MM.1S (cell line): ENCODE results near the gene CUL7.

Experiments used
- EZH2 ChIP-seq: fragments of 300-600 bp; sonication (generic); optimal IDR thresholded peaks from 2 replicates; pipeline ENCODE3; 2017; ENCODE audit warnings: low read depth, mild to moderate bottlenecking, antibody characterized with exemption, low read length, mixed read lengths
- EZH2phosphoT487 ChIP-seq: fragments of 300-600 bp; sonication (generic); IDR thresholded peaks from 2 replicates; pipeline ENCODE4 v1.6.1; 2018; ENCODE audit warnings: antibody characterized with exemption, low read length
- TF ChIP-seq, protein P1 (sequence below): fragments of 300-600 bp; sonication (generic); IDR thresholded peaks from 2 replicates; pipeline ENCODE4 v1.5.1; 2016; ENCODE audit warnings: antibody characterized with exemption, low read length, mixed read lengths

DNA sequence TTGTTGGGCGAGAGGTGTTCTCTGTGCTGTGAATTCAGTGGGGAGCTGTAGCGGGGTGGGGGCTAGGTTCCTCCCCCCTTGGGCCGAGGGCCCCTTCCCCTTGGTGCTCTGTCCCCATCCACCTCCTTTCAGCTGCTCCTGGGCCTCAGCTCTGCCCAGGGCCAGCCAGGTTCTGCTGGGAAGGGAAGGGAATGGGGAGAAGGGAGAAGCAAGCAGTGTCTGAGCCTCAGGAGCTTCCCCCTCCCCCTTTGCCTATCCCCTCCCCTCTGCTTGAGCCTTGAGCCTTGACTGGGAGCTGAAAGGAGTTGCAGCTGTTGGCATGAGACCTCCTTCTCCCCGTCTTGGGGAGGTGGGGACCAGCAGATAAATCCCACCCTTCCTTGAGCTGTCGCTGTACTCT, 32.8 kb downstream of the CUL7 start:
- TF ChIP-seq, protein P1, sequence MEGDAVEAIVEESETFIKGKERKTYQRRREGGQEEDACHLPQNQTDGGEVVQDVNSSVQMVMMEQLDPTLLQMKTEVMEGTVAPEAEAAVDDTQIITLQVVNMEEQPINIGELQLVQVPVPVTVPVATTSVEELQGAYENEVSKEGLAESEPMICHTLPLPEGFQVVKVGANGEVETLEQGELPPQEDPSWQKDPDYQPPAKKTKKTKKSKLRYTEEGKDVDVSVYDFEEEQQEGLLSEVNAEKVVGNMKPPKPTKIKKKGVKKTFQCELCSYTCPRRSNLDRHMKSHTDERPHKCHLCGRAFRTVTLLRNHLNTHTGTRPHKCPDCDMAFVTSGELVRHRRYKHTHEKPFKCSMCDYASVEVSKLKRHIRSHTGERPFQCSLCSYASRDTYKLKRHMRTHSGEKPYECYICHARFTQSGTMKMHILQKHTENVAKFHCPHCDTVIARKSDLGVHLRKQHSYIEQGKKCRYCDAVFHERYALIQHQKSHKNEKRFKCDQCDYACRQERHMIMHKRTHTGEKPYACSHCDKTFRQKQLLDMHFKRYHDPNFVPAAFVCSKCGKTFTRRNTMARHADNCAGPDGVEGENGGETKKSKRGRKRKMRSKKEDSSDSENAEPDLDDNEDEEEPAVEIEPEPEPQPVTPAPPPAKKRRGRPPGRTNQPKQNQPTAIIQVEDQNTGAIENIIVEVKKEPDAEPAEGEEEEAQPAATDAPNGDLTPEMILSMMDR: no peak
- no peak for TF ChIP-seq EZH2
- TF ChIP-seq EZH2phosphoT487: no peak
